Activated T-helper 1 cell treated with Interleukin-2 at 50 U/mL for 16 hours (primary cell): ENCODE measurements around the gene PRKAG1.

Experiments used
- DNase-seq: peaks from one replicate; pipeline ENCODE4 v3.0.0-alpha.2; 2020; ENCODE audit warnings: low read depth

PRKAG1 gene

DNA sequence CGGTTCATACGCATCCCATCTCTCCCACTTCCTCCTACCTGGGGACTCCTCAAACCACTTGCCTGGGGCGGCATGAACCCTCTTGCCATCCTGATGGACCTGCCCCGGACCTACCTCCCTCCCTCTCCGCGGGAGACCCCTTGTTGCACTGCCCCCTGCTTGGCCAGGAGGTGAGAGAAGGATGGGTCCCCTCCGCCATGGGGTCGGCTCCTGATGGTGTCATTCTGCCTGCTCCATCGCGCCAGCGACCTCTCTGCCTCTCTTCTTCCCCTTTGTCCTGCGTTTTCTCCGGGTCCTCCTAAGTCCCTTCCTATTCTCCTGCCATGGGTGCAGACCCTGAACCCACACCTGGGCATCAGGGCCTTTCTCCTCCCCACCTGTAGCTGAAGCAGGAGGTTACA lies 36.8 kb downstream of the PRKAG1 start:
- DNase-seq: no peak

DNA sequence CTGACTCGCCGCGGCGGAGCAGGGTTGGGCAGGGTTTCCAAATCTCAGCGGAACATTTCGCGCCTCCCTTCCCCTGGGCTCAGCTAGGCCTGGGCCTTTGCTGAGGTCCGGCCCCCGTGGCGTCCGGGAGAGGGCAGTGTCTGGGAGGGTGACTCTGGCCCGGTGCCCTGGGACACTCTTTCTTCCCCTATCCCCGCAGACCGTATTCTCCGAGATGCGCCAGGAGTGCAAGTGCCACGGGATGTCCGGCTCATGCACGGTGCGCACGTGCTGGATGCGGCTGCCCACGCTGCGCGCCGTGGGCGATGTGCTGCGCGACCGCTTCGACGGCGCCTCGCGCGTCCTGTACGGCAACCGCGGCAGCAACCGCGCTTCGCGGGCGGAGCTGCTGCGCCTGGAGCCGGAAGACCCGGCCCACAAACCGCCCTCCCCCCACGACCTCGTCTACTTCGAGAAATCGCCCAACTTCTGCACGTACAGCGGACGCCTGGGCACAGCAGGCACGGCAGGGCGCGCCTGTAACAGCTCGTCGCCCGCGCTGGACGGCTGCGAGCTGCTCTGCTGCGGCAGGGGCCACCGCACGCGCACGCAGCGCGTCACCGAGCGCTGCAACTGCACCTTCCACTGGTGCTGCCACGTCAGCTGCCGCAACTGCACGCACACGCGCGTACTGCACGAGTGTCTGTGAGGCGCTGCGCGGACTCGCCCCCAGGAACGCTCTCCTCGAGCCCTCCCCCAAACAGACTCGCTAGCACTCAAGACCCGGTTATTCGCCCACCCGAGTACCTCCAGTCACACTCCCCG lies 37.4 kb downstream of the PRKAG1 start:
- DNase-seq: no peak

DNA sequence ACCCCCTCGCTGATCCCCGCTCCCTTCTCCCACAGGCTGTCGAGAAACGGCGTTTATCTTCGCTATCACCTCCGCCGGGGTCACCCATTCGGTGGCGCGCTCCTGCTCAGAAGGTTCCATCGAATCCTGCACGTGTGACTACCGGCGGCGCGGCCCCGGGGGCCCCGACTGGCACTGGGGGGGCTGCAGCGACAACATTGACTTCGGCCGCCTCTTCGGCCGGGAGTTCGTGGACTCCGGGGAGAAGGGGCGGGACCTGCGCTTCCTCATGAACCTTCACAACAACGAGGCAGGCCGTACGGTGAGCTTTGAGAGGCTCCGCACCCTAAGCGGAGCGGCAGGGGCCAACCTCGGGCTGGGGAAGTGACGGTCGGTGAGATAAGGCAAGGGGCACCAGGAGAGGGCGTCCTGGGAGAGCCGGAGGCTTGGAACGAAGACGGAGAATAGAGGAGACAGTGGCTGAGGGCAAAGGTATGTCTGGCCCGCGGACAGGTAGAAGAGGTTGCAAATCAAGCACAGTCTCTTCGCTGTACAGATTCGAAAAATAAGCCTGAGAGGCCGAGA lies 38.1 kb downstream of the PRKAG1 start:
- DNase-seq: no peak

DNA sequence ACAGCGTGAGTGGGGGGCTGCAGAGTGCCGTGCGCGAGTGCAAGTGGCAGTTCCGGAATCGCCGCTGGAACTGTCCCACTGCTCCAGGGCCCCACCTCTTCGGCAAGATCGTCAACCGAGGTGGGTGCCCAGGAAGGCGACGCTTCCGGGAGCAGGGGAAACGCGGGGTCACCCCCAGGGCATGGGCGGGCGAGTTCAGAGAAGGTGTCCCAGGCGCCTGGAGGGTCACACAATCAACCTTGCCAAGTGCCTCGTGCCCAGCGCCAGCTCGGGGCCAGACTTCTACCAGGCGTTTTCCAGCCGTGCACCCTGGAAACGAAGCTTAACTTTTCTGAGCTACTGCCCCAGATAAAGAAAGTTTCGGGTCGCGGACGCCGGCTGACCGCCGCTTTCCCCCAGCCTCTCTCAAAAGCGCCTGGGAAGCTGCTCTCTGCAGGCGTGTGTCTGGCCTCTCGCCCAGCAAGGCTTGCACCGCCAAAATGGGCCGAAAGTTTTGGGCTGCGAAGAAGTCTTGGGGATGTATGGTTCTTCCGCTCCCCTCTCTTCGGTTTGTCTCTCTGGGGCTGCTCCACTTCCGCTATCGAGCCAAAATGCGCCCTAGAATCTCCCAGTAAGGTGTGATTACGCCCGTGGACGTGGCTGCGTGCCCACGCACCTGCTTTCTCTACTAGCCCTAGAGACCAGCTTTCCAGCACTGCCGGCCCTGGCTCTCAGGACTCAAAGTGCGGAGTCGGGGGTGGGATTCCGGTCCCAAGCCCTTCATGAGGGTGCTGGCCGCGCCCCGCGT lies 38.8 kb downstream of the PRKAG1 start:
- DNase-seq: no peak

DNA sequence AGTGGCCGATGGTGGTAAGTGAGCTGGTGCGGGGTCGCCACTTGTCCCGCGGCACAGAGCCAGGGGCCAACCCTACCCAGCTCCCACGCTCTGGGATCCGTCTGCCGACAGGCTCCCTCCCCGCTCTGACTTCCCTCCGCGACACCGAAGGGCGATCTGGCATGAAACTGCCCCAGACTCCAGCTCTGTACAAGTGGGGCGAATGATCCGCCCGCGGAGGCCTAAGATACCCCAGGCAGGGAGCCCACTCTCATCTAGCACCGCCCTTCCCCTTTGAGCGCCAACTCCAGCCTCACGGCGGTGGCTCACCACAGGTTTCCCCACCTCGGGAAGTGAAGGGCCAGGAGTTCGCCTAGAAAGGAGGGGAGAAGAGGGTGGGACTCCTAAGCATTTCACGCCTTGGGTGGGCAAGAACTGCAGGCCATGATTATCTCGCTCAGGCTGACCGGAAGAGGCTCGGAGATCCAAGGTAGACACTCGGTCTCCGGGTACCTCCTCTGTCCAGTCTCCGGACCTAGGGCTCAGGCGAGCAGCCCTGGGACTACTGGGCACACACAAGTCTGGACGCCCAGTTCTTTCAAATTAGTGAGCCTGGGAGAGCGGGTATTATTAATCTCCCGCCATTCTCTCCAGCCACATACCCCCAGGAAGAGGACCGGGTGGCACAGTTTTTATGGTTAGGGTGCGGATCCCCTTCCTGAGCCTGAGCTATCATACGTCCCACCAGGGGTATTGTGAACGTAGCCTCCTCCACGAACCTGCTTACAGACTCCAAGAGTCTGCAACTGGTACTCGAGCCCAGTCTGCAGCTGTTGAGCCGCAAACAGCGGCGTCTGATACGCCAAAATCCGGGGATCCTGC lies 39.6 kb downstream of the PRKAG1 start:
- no peak for DNase-seq

DNA sequence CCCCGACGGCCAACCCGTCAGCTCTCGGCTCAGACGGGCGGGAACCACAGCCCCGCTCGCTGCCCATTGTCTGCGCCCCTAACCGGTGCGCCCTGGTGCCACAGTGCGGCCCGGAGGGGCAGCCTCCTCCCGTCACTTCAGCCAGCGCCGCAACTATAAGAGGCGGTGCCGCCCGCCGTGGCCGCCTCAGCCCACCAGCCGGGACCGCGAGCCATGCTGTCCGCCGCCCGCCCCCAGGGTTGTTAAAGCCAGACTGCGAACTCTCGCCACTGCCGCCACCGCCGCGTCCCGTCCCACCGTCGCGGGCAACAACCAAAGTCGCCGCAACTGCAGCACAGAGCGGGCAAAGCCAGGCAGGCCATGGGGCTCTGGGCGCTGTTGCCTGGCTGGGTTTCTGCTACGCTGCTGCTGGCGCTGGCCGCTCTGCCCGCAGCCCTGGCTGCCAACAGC lies 40.3 kb downstream of the PRKAG1 start, which contains the start of gene WNT1:
Gene WNT1, plus strand, starts transcription at position 32 of the 450 bp plus-strand sequence. Its CDS starts 329 bp downstream, at position 361.
- no peak for DNase-seq

DNA sequence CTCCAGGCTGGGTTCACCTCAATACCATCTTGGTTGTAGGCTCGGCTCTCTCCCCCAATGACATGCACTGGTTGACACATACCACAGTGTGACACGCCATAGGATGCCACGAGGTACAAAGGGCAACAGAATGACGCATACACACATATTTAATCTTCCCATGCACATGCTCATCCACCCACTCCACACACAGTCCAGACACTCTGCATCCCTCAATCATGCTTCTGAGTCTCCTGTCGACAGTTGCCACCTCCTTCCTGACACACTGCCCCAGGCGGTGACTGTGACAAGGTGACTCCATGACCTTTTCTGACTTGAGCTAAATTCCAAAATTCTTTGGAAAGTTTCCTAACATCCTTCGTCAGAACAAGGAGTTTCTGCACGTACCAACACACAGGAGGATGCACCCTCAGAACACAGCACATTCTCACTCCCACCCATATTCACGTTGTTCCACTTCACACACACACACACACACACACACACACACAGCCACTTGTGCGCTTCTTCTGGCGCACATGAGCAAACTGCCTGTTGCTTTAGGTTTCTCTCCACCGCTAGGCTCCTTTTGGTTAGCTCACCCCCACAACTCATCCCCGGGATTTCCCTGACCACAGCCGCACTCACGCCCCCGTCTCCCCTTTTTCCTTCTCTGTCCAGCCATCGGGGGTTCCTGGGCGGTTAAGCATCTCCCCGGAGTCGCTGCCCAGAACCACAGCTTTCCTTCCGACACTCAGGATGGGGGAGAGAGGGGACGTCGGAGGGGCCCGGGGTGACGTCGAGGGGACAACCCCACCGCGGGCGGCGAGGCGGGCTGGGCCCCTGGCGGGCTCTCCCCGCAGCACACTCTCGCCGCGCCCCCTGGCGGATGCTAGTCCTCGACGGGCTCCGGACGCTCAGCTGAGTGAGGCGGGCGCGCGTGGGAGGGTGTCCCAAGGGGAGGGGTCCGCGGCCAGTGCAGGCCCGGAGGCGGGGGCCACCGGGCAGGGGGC lies 41.0 kb downstream of the PRKAG1 start:
- peak; percentile 70 for DNase-seq

DNA sequence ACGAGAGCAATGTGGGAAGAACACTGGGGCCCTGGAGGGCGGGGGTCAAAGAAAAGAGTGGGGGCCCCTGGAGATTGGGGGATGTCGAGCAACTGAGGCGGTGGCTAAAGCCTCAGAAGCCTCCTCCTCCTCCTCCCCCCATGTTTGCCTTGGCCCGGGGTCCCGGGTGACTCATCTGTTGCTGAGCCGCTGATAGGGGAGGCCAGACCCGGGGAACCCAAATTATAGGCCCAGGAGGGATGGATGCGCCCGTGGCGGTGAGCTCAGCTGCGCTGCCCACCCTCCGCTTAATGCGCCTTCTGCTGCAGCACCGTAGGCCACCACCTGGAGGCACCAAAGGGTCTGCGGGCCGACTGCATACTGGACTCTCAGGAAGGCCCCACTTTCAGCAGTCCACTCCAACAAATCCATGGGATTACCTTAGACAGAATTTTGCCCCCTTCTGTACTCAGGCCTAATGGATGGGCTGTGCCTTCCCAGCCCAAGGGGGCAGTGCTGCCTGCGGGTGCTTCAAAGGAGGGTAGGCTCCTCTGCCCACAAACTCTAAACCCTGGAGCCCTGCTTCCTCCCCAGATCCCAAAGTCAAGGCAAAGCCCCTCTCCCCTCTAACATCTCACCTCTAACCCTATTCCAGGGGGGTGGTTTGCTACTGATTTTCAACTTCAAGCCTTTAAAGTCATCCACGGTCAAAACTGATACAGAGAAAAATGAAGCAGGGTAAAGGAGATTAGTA lies 44.5 kb downstream of the PRKAG1 start:
- no peak for DNase-seq

DNA sequence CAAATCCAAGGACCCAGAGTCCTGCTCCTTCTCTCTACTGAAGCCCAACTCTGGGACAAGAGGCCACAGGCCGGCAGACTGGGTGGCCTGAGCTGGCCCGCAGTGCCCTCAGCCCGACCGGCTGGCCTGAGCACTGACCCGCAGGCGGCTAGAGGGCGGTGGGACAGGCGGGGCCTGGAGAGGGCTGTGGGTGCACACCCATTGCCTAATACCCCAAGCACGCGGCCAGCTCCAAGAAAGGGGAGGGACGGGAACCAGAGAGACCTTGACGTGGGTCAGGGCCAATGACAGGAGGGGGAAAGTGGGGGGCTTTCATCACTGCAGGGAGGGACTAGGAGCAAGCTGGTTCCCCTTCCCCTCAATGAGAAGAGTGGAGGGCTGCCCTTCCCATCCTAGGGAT lies 45.0 kb downstream of the PRKAG1 start:
- DNase-seq: no peak

DNA sequence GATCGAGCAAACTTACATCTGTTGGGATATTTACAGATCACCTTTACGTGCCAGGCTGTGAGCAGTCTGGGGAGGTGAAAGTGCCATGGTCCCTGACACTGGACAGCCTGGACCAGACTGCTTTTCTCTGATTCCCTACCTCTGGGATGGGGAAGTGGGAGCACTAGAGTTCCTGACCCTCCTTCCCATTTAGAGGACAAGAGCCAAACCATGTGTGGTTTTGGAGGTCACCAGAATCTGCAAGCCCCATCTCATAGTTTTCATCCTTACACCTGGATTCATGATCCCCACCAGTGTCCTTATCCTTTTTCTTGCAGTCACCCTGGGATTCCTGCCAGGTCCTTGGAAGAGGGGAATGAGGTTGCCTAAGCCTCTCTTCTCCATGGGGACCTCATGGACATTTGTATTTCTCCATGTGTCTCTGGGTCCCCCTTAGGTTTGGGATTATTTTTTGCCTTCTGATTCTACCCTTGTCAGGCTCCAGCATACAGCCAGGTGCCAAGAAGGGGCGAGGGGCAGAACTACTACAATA lies 45.6 kb downstream of the PRKAG1 start:
- no peak for DNase-seq

DNA sequence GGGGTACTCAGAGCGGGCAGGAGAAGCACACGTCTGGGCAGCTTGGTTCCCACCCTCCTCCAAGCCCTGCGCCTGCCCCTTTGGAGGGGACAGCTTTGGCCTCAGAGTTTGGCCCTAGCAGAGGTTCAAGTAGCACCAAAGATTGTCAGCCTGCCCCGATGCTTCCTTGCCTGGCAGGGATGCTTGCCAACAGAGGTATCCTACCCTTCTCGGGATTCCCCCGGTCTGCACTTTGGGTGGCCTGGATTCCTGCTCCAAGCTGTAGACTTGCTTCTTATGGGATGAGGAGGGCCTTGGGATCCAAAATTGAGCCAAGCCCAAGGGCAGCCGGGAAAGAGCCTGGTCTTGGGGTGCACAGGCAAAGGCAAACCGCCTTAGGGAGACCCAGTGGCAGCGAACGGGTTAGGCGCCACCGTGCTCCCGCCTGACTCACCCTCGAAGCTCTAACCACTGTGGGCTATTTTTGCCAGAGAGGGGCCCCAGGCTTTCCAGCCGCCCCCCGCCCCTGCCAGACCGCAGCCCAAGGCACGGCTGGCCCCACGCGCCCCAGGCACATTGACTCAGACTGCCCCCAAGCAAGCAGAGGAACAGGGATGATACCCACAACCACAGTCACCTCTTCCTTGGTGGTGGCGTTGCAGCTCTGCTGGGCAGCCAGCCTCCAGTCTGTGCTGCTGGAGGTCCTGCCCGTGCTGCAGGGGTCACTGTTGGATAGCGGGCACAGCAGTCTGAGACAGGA lies 46.2 kb downstream of the PRKAG1 start:
- no peak for DNase-seq

DNA sequence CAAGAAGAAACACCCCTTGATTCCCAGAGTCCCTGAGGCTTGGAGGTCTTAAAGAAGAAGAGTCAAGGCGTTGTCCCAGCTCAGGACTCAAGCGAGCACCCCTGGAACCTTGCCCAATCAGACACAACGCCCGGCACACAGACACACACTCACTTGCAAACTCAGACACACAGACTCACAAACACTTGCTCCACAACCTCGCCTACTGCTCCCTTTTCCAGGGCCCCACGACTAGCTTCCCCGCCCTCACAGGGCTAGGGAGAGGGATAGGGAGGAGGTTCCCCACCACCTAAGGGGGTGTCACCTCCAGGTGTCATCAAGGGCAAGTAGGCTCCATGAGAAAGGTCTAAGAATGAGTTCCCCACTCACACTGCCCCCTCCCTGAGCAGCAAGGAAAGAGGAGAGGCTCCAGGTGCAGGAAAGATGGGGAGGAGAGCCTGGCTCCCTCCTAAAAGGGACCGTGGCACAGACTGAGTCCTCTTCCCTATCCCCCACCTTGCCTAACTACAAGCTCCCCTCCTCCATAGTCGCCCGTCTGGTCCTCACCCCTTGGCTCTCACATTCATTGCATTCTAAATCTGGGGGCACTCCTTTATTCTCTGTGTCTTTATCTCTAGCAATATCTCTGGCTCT lies 47.8 kb downstream of the PRKAG1 start:
- no peak for DNase-seq

DNA sequence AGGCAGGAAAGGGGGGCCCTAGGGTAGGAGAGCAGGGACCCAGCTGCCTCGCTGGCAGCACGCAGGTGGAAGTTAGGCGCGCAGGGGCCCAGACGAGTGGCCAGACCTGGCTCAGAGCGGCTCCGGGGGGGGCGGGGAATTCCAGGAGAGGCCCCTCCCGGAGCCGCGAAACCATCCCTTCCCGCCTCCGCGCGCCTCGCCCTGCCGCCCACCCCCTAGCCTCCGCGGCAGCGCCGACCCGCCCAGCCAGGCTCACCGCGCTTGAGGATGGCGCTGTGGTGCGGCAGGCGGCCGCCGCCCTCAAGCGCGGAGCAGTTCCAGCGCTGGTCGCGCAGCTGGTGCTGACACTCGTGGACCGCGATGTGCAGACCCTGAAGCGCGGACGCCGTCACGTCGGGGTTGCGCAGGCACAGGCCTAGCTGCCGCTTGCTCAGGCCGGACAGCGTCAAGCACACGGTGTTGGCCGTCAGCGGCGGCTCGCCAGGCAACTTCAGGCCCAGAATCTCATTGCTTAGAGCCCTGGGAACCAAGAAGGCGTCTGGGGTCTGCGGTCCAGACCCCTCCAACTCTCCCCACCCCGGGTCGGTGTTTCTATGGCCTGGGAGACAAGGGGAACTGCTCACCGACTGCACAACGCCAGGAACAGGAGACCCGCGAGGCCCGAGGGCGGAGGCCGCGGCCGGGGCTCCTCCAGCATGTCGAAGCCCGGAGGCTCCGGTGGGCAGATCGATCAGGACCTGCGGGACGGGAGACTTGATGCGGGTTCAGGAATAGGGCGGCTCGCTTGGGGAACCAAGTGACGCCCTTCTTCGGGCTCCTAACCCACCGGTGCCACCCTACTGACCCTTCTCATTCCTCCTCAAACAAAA lies 48.5 kb downstream of the PRKAG1 start:
- DNase-seq: no peak

DNA sequence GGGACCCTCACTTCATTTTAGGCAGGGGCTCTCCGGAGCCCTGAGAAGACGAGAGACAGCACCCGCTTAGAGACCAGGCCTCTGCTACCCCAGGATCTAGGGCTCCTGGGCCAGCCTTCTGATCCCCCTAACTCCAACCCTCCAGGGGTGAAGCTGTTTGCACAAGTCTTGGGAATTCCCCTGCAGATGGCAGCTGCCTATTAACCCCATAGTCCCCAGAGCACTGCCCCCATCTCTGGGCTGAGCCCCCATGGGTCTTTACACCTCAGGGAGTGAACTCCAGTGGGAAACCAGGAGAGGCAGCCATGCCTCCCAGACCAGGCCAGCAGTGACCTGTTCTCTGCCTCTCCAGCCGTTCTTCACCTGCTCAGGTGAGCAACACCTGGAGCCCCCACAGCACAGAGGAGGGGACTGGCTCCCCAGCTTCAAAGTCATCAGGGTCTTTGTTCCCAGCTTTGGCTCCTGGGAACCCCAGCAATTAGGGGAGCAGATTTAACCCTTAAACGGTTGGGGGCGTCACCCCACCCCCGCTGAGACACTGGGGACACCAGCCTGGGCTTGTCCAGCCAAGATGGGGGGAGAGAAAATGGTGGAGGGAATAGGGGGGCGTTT lies 49.3 kb downstream of the PRKAG1 start:
- DNase-seq: no peak

DNA sequence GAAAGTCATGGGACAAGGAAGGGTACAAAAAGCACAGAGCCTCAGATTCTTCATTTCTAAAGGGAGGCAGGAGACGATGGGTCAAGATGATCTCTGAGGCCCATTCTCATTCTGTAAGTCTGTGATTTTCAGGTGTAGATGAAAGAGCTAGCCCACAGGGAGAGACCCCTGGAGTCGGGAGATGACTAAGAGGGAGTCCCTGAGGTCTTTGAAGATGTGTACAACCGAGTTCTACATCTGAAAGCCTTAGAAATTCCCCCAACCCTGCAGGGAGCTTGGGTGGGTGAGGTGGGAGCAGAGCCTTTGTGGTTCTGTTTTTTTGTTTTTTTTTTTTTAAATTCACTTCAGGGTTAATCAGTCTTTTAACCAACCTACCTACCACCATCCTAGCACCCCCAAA lies 50.1 kb downstream of the PRKAG1 start:
- DNase-seq: no peak

DNA sequence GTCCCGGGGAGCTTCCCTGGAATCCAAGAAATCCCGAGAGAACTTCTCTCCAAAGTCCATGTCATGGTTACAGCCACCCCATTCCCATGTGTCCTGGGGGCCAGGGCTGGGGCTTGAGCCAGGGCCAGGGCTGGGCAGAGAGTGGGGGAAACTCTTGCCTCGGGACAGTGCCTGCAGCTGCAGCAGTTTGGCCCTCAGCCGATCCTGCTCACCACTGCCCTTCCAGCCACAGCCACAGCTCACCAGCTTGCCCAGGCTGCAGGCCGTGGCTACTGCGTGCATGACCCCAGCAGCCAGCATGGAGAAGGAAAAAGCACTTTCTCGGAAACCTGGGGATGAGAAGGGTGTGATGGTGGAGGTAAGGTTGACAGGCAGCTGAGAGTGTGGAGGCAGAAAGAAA lies 50.6 kb downstream of the PRKAG1 start:
- no peak for DNase-seq
